ENCODE data around the gene EFCAB6.

GRCh38 chr22:43745783-43746356 lies 66.2 kb downstream of the EFCAB6 start:
- TF ChIP-seq RAD21 (conservative IDR thresholded peaks at IDR 0.05 in 1 of 2, IDR thresholded peaks at IDR 0.05 in 1 of 2) = no peak
- no peak for TF ChIP-seq RFX5 (IDR thresholded peaks at IDR 0.05)
- no peak for TF ChIP-seq POLR2A (IDR thresholded peaks at IDR 0.05; ENCODE audit: low read length)
- no peak for TF ChIP-seq EP300 (IDR thresholded peaks at IDR 0.05)
- TF ChIP-seq, protein P1, sequence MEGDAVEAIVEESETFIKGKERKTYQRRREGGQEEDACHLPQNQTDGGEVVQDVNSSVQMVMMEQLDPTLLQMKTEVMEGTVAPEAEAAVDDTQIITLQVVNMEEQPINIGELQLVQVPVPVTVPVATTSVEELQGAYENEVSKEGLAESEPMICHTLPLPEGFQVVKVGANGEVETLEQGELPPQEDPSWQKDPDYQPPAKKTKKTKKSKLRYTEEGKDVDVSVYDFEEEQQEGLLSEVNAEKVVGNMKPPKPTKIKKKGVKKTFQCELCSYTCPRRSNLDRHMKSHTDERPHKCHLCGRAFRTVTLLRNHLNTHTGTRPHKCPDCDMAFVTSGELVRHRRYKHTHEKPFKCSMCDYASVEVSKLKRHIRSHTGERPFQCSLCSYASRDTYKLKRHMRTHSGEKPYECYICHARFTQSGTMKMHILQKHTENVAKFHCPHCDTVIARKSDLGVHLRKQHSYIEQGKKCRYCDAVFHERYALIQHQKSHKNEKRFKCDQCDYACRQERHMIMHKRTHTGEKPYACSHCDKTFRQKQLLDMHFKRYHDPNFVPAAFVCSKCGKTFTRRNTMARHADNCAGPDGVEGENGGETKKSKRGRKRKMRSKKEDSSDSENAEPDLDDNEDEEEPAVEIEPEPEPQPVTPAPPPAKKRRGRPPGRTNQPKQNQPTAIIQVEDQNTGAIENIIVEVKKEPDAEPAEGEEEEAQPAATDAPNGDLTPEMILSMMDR (IDR thresholded peaks at IDR 0.05) = no peak
- TF ChIP-seq ESRRA (IDR thresholded peaks at IDR 0.05; ENCODE audit: borderline replicate concordance, low read length) = no peak
- no peak for TF ChIP-seq JUNB (IDR thresholded peaks at IDR 0.05)
- TF ChIP-seq REST (IDR thresholded peaks at IDR 0.05) = no peak
- TF ChIP-seq KDM1A (IDR thresholded peaks at IDR 0.05; ENCODE audit: low read depth) = no peak
- TF ChIP-seq SREBF2 (IDR thresholded peaks at IDR 0.05) = no peak
- TF ChIP-seq, protein P2, sequence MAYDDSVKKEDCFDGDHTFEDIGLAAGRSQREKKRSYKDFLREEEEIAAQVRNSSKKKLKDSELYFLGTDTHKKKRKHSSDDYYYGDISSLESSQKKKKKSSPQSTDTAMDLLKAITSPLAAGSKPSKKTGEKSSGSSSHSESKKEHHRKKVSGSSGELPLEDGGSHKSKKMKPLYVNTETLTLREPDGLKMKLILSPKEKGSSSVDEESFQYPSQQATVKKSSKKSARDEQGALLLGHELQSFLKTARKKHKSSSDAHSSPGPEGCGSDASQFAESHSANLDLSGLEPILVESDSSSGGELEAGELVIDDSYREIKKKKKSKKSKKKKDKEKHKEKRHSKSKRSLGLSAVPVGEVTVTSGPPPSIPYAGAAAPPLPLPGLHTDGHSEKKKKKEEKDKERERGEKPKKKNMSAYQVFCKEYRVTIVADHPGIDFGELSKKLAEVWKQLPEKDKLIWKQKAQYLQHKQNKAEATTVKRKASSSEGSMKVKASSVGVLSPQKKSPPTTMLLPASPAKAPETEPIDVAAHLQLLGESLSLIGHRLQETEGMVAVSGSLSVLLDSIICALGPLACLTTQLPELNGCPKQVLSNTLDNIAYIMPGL (CRISPR knock-in tag; IDR thresholded peaks at IDR 0.05; ENCODE audit: borderline replicate concordance) = no peak
- no peak for TF ChIP-seq GATA3 (IDR thresholded peaks at IDR 0.05; ENCODE audit: borderline replicate concordance)
- TF ChIP-seq E2F6 (IDR thresholded peaks at IDR 0.05; ENCODE audit: borderline replicate concordance, low read depth) = no peak
- no peak for TF ChIP-seq CEBPB (IDR thresholded peaks at IDR 0.05)
